Adipose tissue (tissue), 3 donors: ENCODE data around the gene CHD2. TPM values are rescaled to one million over a fixed set of nuclear protein-coding genes. Genes with fewer than 3 reads are reported as not detected.

Source experiments
- H3K27ac ChIP-seq: one replicate; pipeline ENCODE4 v1.5.1; 2013; ENCODE audit warnings: low read depth, low read length
- WGBS, 3 donors: extraction: QIAGEN DNeasy Blood & Tissue Kit; methylation state at CpG; one replicate each; pipeline ENCODE4 v1.1.7; 2013; 5-methylcytosine and 5-hydroxymethylcytosine counted together
- polyA plus RNA-seq, 3 donors: library from polyadenylated mRNA; stranded (reverse); fragments of 200-250 nt; gene quantifications; one replicate each; pipeline ENCODE4 v1.2.3, GENCODE V29; 2013
- donor health status: healthy with polysubstance abuse.
- donor health status: Bipolar disorder and iron deficiency.
- donor health status: healthy.

CHD2 gene
- polyA plus RNA-seq, 3 donors: 12.5 to 38.1 (median 32.6) TPM

- no peak overlapping the region for H3K27ac ChIP-seq
- WGBS, 3 donors: 65 to 76% (median 71%) methylated on average over 23 of the region's 23 CpGs
These were observed 163.9 kb downstream of the CHD2 start for GRCh38 chr15:93063796-93064690.

GRCh38 chr15:93065641-93066045 lies 165.5 kb downstream of the CHD2 start:
- 89 to 95% (median 92%) methylated on average over 19 to 23 of the region's 23 CpGs for whole genome bisulfite sequencing, 3 donors
- H3K27ac ChIP-seq: no peak overlapping the region

- WGBS, 3 donors: 90 to 96% (median 95%) methylated on average over 33 to 38 of the region's 38 CpGs
- peak overlapping the region; percentile 9 for H3K27ac ChIP-seq
These were observed 166.1 kb downstream of the CHD2 start for GRCh38 chr15:93066224-93066681.

GRCh38 chr15:93066834-93067648 lies 166.9 kb downstream of the CHD2 start:
- WGBS, 3 donors: 46 to 71% (median 59%) methylated on average over 7 of the region's 7 CpGs
- no peak overlapping the region for H3K27ac ChIP-seq

- H3K27ac ChIP-seq: no peak overlapping the region
- WGBS, 3 donors: 80 to 86% (median 82%) methylated on average over 4 of the region's 4 CpGs
These were observed 167.5 kb downstream of the CHD2 start for GRCh38 chr15:93067649-93068085.

- 91 to 94% (median 93%) methylated on average over 6 of the region's 6 CpGs for WGBS, 3 donors
- no peak overlapping the region for H3K27ac ChIP-seq
These were observed 168.6 kb downstream of the CHD2 start for GRCh38 chr15:93068581-93069199.

GRCh38 chr15:93070132-93070531 lies 170.0 kb downstream of the CHD2 start:
- WGBS, 3 donors: 70 to 85% (median 83%) methylated on average over 10 of the region's 10 CpGs
- no peak overlapping the region for H3K27ac ChIP-seq

- WGBS, 3 donors: 68 to 83% (median 77%) methylated on average over 10 of the region's 10 CpGs
These were observed 170.6 kb downstream of the CHD2 start for GRCh38 chr15:93070551-93071296.

GRCh38 chr15:93071469-93071936 lies 171.4 kb downstream of the CHD2 start:
- H3K27ac ChIP-seq: no peak overlapping the region
- WGBS, 3 donors: 33 to 55% (median 43%) methylated on average over 22 of the region's 22 CpGs

More at GRCh38 chr15:93070551-93071296, 170.6 kb downstream of the CHD2 start:
- H3K27ac ChIP-seq: no peak overlapping the region

- H3K27ac ChIP-seq: no peak overlapping the region
- 0 to 5% (median 3%) methylated on average over 10 of the region's 10 CpGs for WGBS, 3 donors
These were observed 171.9 kb downstream of the CHD2 start for GRCh38 chr15:93072011-93072410.

GRCh38 chr15:93072411-93073394 lies 172.6 kb downstream of the CHD2 start:
- H3K27ac ChIP-seq: no peak overlapping the region
- 0 to 1% (median 0%) methylated on average over 85 to 96 of the region's 96 CpGs for WGBS, 3 donors

- 25 to 40% (median 29%) methylated on average over 30 of the region's 30 CpGs for WGBS, 3 donors
- H3K27ac ChIP-seq: no peak overlapping the region
These were observed 173.4 kb downstream of the CHD2 start for GRCh38 chr15:93073465-93073952.

GRCh38 chr15:93074599-93074998 lies 174.5 kb downstream of the CHD2 start:
- H3K27ac ChIP-seq: no peak overlapping the region
- 66 to 85% (median 77%) methylated on average over 13 of the region's 13 CpGs for whole genome bisulfite sequencing, 3 donors

- H3K27ac ChIP-seq: no peak overlapping the region
- 87 to 93% (median 90%) methylated on average over 1 of the region's 1 CpG for WGBS, 3 donors
These were observed 176.1 kb downstream of the CHD2 start for GRCh38 chr15:93076217-93076616.

GRCh38 chr15:93076875-93077274 lies 176.8 kb downstream of the CHD2 start:
- H3K27ac ChIP-seq: no peak overlapping the region
- WGBS, 3 donors: 72 to 96% (median 91%) methylated on average over 5 of the region's 5 CpGs
